Measurements from ENCODE around the gene CRTAC1. TPM values are rescaled to one million over a fixed set of nuclear protein-coding genes. Genes with fewer than 3 reads are reported as not detected.

CRTAC1 gene
- total RNA-seq, 1 experiment from 2014 or later: 0.46 TPM

GRCh38 chr10:97821308-97822038 lies 208.9 kb downstream of the CRTAC1 start:
- no peaks in the 10 kb centered on the region for H3K27me3 ChIP-seq (ENCODE audit: insufficient read depth, low read length)

More at GRCh38 chr10:97821308-97822038, 208.9 kb downstream of the CRTAC1 start:
- Histone ChIP-seq H3K4ac (ENCODE audit: low read depth, low read length) (no peak overlapping the region), H3K23ac (ENCODE audit: insufficient read length, low read depth, low read length) (no peak overlapping the region), H2BK120ac (ENCODE audit: low read depth, low read length, poor library complexity, severe bottlenecking) (no peak overlapping the region), H2AK5ac (ENCODE audit: insufficient read length, low read length) (no peak overlapping the region), H3K79me1 (ENCODE audit: insufficient read depth, low read depth, low read length, poor library complexity, severe bottlenecking) (no peaks in the 10 kb centered on the region), H3K4me1 (ENCODE audit: insufficient read depth, low read length) (no peaks in the 10 kb centered on the region), H2BK15ac (ENCODE audit: low read depth, low read length) (no peak overlapping the region), H4K5ac (ENCODE audit: insufficient read length, low read depth, low read length) (no peak overlapping the region), H3K4me2 (ENCODE audit: insufficient read depth, insufficient read length, low read length) (no peak overlapping the region), H3K56ac (ENCODE audit: insufficient read length, low read depth, low read length) (no peak overlapping the region), H3T11ph (ENCODE audit: low read length) (no peak overlapping the region), H2AFZ (ENCODE audit: low read length) (no peak overlapping the region), H3K79me2 (ENCODE audit: insufficient read depth, low read length) (no peaks in the 10 kb centered on the region), H2BK5ac (ENCODE audit: insufficient read length, low read length) (no peak overlapping the region), H3K27ac (ENCODE audit: insufficient read length, low read depth, low read length) (no peak overlapping the region), H3K23me2 (ENCODE audit: insufficient read length, low read depth, low read length, poor library complexity, severe bottlenecking) (peaks cover 2% of the 10 kb centered on the region), H2BK12ac (ENCODE audit: insufficient read length, low read depth, low read length) (no peak overlapping the region), H4K8ac (replicated peaks; ENCODE audit: insufficient read length, low read depth, low read length) (no peak overlapping the region), H4K20me1 (ENCODE audit: control insufficient read depth, insufficient read depth, insufficient read length) (no peaks in the 10 kb centered on the region), H3K18ac (ENCODE audit: insufficient read length, low read depth, low read length) (no peak overlapping the region), H3K9me3 (ENCODE audit: control insufficient read depth, low read depth, low read length) (no peaks in the 10 kb centered on the region), H3K14ac (ENCODE audit: insufficient read depth, low read length) (no peak overlapping the region), H3K9ac (ENCODE audit: extremely low read depth, insufficient read length, low read length) (no peak overlapping the region), H2BK20ac (ENCODE audit: low read depth, low read length, poor library complexity, severe bottlenecking) (no peak overlapping the region), H4K91ac (ENCODE audit: insufficient read length, low read depth, low read length) (no peak overlapping the region)
- no peak overlapping the region for H3K27ac Mint-ChIP-seq
- no peak for TF ChIP-seq CTCF (conservative IDR thresholded peaks at IDR 0.05)
- H3K36me3 Mint-ChIP-seq (ENCODE audit: insufficient read depth in 1 of 3, low read depth in 3 of 3): no peaks in the 10 kb centered on the region
- no peak overlapping the region; a peak in 1 of 5 replicates for H3K4me3 Mint-ChIP-seq
- peaks cover 4 to 26% of the 10 kb centered on the region in 2 experiments for H3K4me1 Mint-ChIP-seq
- no peaks in the 10 kb centered on the region; the same call in 1 of the 2 replicates for H3K27me3 Mint-ChIP-seq (ENCODE audit: low read depth)
- no peaks in the 10 kb centered on the region for H3K9me3 Mint-ChIP-seq
- DNase-seq: peak; percentile 46
- WGBS (ENCODE audit: extremely low coverage, insufficient read length, low lambda C conversion rate): no CpG with 5 or more reads among the region's 9 CpGs

Data from H9 (cell line).